Uterus (tissue), 2 donors: ENCODE data around the gene PLPPR3.

Experiments
- CTCF ChIP-seq, 4 experiments: fragments of 200-600 bp in 2 of 4; fragments of 450-650 bp in 2 of 4; sonication (generic) in 2 of 4; IDR thresholded peaks; one replicate each; pipeline ENCODE4 v1.5.1; 2016 to 2019; ENCODE audit warnings: antibody characterized with exemption in 4 of 4, mild to moderate bottlenecking in 2 of 4, moderate library complexity in 1 of 4
- POLR2A ChIP-seq, 2 donors: fragments of 450-650 bp; IDR thresholded peaks; one replicate each; pipeline ENCODE4 v1.6.1; 2016; ENCODE audit warnings: antibody characterized with exemption in 2 of 2, mild to moderate bottlenecking in 1 of 2, moderate library complexity in 1 of 2

- no peak for TF ChIP-seq CTCF (IDR thresholded peaks at IDR 0.05)
- no peak for TF ChIP-seq POLR2A (IDR thresholded peaks at IDR 0.05)
Observed at GRCh38 chr19:807627-808422, 13.9 kb downstream of the PLPPR3 start.
